K562 (cell line): ENCODE data around the gene CLCN4. TPM values are rescaled to one million over a fixed set of nuclear protein-coding genes. Genes with fewer than 3 reads are reported as not detected.

Source experiments
- ATAC-seq: fragments of 200-7000 bp; cut with Tn5 transposase; 3 replicates; pipeline ENCODE4 v1.9.1; 2020; ENCODE audit warnings: moderate library complexity
- BruUV-seq: library from RNA; stranded (reverse); fragments of 400-500 nt; replicated peaks from 2 replicates; lab custom pipeline; 2021; lab: Mats Ljungman, UMichigan
- CTCF ChIA-PET: fragments of 300-600 bp; formaldehyde crosslinking; extraction: SDS; loops from one replicate; lab custom pipeline; 2021; ENCODE audit warnings: low intra/inter-chr PET ratio; lab: Yijun Ruan, JAX
- POLR2A ChIA-PET: fragments of 300-600, 350-650 bp; sonication (Branson Sonifier 250); formaldehyde crosslinking; extraction: SDS; loops from one replicate; lab custom pipeline; 2021; ENCODE audit warnings: antibody characterized with exemption, inconsistent platforms; lab: Yijun Ruan, JAX
- DNase-seq, 4 experiments: peaks; one replicate each; pipeline versions ENCODE4 v3.0.0 to v3.0.0-alpha.2; 2011 to 2018; ENCODE audit warnings: low spot score in 3 of 4, mixed read lengths in 3 of 4; ENCODE audit errors: extremely low read depth in 1 of 4
- FAIRE-seq: peaks from 2 replicates; lab custom pipeline; 2011; peaks lifted over from hg19 to GRCh38; lab: Jason Lieb, UNC
- H2AFZ ChIP-seq: 2 replicates; pipeline ENCODE4 v1.6.0; 2011; ENCODE audit warnings: low read depth, low read length, control low read depth, inconsistent platforms
- H3K27ac ChIP-seq: fragments of 200-600 bp; 3 replicates; pipeline ENCODE4 v1.8.0; 2011; ENCODE audit warnings: low read depth, mild to moderate bottlenecking, control low read depth, inconsistent platforms, low read length, moderate library complexity, mixed read lengths; ENCODE audit errors: extremely low read depth
- H3K27me3 ChIP-seq, 2 experiments: fragments of 300-600 bp in 1 of 2; 2 replicates in 1 of 2; 3 replicates in 1 of 2; pipeline versions ENCODE4 v1.6.0 to v1.8.0; 2011; ENCODE audit warnings: inconsistent platforms in 2 of 2, low read length in 2 of 2, mild to moderate bottlenecking in 1 of 2, mixed read lengths in 1 of 2, moderate library complexity in 1 of 2; ENCODE audit not compliant: control insufficient read depth in 2 of 2, insufficient read depth in 2 of 2
- H3K36me3 ChIP-seq: fragments of 300-600 bp; 3 replicates; pipeline ENCODE4 v1.8.0; 2011; ENCODE audit warnings: mild to moderate bottlenecking, low read length, inconsistent platforms; ENCODE audit not compliant: control insufficient read depth, insufficient read depth
- H3K4me1 ChIP-seq, 2 experiments: fragments of 200-600 bp in 1 of 2; replicated peaks in 1 of 2; 2 replicates in 1 of 2; 3 replicates in 1 of 2; pipeline versions ENCODE4 v1.5.1 to v1.8.0; 2011; ENCODE audit warnings: inconsistent platforms in 2 of 2, low read length in 2 of 2, mild to moderate bottlenecking in 1 of 2, mixed read lengths in 1 of 2, moderate library complexity in 1 of 2; ENCODE audit not compliant: control insufficient read depth in 2 of 2, insufficient read depth in 2 of 2
- H3K4me2 ChIP-seq: 2 replicates; pipeline ENCODE4 v1.6.1; 2011; ENCODE audit warnings: low read length, control low read depth, inconsistent platforms, mixed read lengths; ENCODE audit not compliant: insufficient read depth
- H3K4me3 ChIP-seq: fragments of 200-600 bp; sonication (generic), shearing (Covaris generic); 2 replicates; pipeline ENCODE4 v1.5.1; 2016; ENCODE audit warnings: control low read depth, inconsistent platforms
- H3K79me2 ChIP-seq: fragments of 200-600 bp; 3 replicates; pipeline ENCODE4 v1.8.0; 2011; ENCODE audit warnings: low read length, inconsistent platforms; ENCODE audit not compliant: control insufficient read depth, insufficient read depth
- H3K9ac ChIP-seq, 2 experiments: 2 replicates each; pipeline versions ENCODE4 v1.6.0 to v1.6.1; 2011; ENCODE audit warnings: low read depth in 2 of 2, low read length in 2 of 2, control low read depth in 1 of 2, inconsistent platforms in 1 of 2, mild to moderate bottlenecking in 1 of 2, mixed read lengths in 1 of 2; ENCODE audit not compliant: insufficient read depth in 1 of 2
- H3K9me1 ChIP-seq: one replicate; pipeline ENCODE4 v1.6.0; 2011; ENCODE audit warnings: inconsistent platforms, mild to moderate bottlenecking, low read length, moderate library complexity; ENCODE audit not compliant: control insufficient read depth, insufficient read depth
- H3K9me3 ChIP-seq: replicated peaks from 2 replicates; pipeline ENCODE4 v1.5.1; 2011; ENCODE audit warnings: low read depth, low read length, inconsistent platforms; ENCODE audit not compliant: control insufficient read depth, insufficient read depth
- H4K20me1 ChIP-seq: replicated peaks from 2 replicates; pipeline ENCODE4 v1.6.1; 2011; ENCODE audit warnings: low read length, inconsistent platforms, mixed read lengths; ENCODE audit not compliant: control insufficient read depth, insufficient read depth
- ATF1 ChIP-seq, 2 experiments: fragments of 450-650 bp in 1 of 2; IDR thresholded peaks; 2 replicates each; pipeline ENCODE4 v1.6.1; 2016; ENCODE audit warnings: missing compliant biosample characterization in 1 of 2, missing genetic modification characterization in 1 of 2
- CBFA2T2 ChIP-seq: fragments of 450-650 bp; conservative IDR thresholded peaks from 2 replicates; pipeline ENCODE4 v1.6.1; 2017; ENCODE audit warnings: mild to moderate bottlenecking
- CREB3L1 ChIP-seq: fragments of 450-650 bp; IDR thresholded peaks from 2 replicates; pipeline ENCODE4 v1.6.1; 2014; ENCODE audit warnings: low read depth, mild to moderate bottlenecking, moderate library complexity, borderline replicate concordance
- CREBBP ChIP-seq: IDR thresholded peaks from one replicate; pipeline ENCODE4 v1.6.1; 2012; ENCODE audit warnings: low read depth, mild to moderate bottlenecking, control low read depth, inconsistent platforms, low read length
- CXXC5 ChIP-seq: fragments of 250-450 bp; sonication (Bioruptor Pico); IDR thresholded peaks from 2 replicates; pipeline ENCODE4 v1.8.0; 2022; ENCODE audit warnings: inconsistent platforms, mild to moderate bottlenecking, moderate library complexity
- EHMT2 ChIP-seq: fragments of 450-650 bp; IDR thresholded peaks from 2 replicates; pipeline ENCODE4 v1.6.1; 2018; ENCODE audit warnings: antibody characterized with exemption
- HCFC1 ChIP-seq: IDR thresholded peaks from 2 replicates; pipeline ENCODE4 v1.6.1; 2012; ENCODE audit warnings: low read depth, low read length, improper control_type of control experiment
- HDAC2 ChIP-seq: fragments of 450-650 bp; IDR thresholded peaks from 2 replicates; pipeline ENCODE4 v1.6.1; 2016; ENCODE audit warnings: mild to moderate bottlenecking
- HDAC3 ChIP-seq: fragments of 450-650 bp; IDR thresholded peaks from 2 replicates; pipeline ENCODE4 v1.6.1; 2018; ENCODE audit warnings: borderline replicate concordance, mild to moderate bottlenecking, moderate library complexity; ENCODE audit not compliant: partially characterized antibody
- MXI1 ChIP-seq: IDR thresholded peaks from 2 replicates; pipeline ENCODE4 v1.6.1; 2011; ENCODE audit warnings: low read depth, mild to moderate bottlenecking, improper control_type of control experiment, low read length
- POLR2A ChIP-seq: fragments of 450-650 bp; conservative IDR thresholded peaks from 2 replicates; pipeline ENCODE4 v1.6.1; 2016
- SOX6 ChIP-seq: fragments of 450-650 bp; IDR thresholded peaks from 2 replicates; pipeline ENCODE4 v1.6.1; 2014; ENCODE audit warnings: mild to moderate bottlenecking
- SRSF3 ChIP-seq: fragments of 200-400 bp; formaldehyde crosslinking; IDR thresholded peaks from 2 replicates; pipeline ENCODE4 v1.6.1; 2016; ENCODE audit warnings: mild to moderate bottlenecking, low read length, moderate library complexity; ENCODE audit not compliant: insufficient read depth
- STAG1 ChIP-seq: sonication (generic); formaldehyde crosslinking; IDR thresholded peaks from 2 replicates; pipeline ENCODE4 v1.5.0; 2020; ENCODE audit warnings: missing genetic modification reagents, borderline replicate concordance
- TAF7 ChIP-seq: fragments of 450-650 bp; IDR thresholded peaks from 2 replicates; pipeline ENCODE4 v1.6.1; 2016; ENCODE audit warnings: missing genetic modification characterization, missing compliant biosample characterization
- TFAM ChIP-seq: fragments of 250-450 bp; sonication (Bioruptor Pico); conservative IDR thresholded peaks from 2 replicates; pipeline ENCODE4 v1.5.0; 2021; ENCODE audit warnings: mild to moderate bottlenecking, moderate library complexity
- ZKSCAN1 ChIP-seq: fragments of 150-350 bp; IDR thresholded peaks from 2 replicates; pipeline ENCODE4 v1.6.1; 2016; ENCODE audit warnings: low read depth, low read length
- ZNF354B ChIP-seq: fragments of 250-450 bp; sonication (Bioruptor Pico); IDR thresholded peaks from 2 replicates; pipeline ENCODE4 v1.4.0; 2020
- ZNF766 ChIP-seq: fragments of 200-800 bp; sonication (Bioruptor generic); conservative IDR thresholded peaks from 2 replicates; pipeline ENCODE4 v1.6.1; 2016; ENCODE audit warnings: missing genetic modification characterization, missing compliant biosample characterization
- ZSCAN32 ChIP-seq: fragments of 450-650 bp; formaldehyde crosslinking; IDR thresholded peaks from 2 replicates; pipeline ENCODE4 v1.4.0; 2020; ENCODE audit warnings: mild to moderate bottlenecking, moderate library complexity
- WGBS: fragments of 100-300 bp; shearing (Covaris generic); methylation state at CpG from one replicate; pipeline ENCODE4 v1.1.6; 2016; ENCODE audit warnings: low coverage, mixed read lengths; ENCODE audit not compliant: insufficient coverage; ENCODE audit errors: missing lambda C conversion rate; 5-methylcytosine and 5-hydroxymethylcytosine counted together
- in situ Hi-C: fragments of 300-500 bp; cut with MboI; formaldehyde crosslinking; loops from 4 replicates; pipeline ENCODE4 v1.15.0; 2018; ENCODE audit warnings: inconsistent platforms, mixed read lengths
- intact Hi-C: fragments of 100-400 bp; cut with micrococcal nuclease; formaldehyde crosslinking; loops from 2 replicates; pipeline ENCODE4 v1.14.2; 2022
- polyA plus RNA-seq, 8 experiments: library from polyadenylated mRNA; depleted of rRNA in 4 of 8; stranded (reverse) in 5 of 8; unstranded in 3 of 8; fragments of >200 nt; fragmentation: Nextera tagmentation in 2 of 8; fragmentation: Illumina TruSeq in 1 of 8; extraction: Ambion mirVana in 2 of 8; extraction: Trizol in 1 of 8; gene quantifications; 2 replicates each; pipeline versions ENCODE4 v1.2.1 to v1.2.3, GENCODE V29; 2011 to 2014; ENCODE audit warnings: inconsistent platforms in 1 of 8, missing spikeins in 1 of 8
- total RNA-seq, 7 experiments: library from RNA; depleted of rRNA in 6 of 7; stranded (reverse); fragments of >200 nt in 6 of 7; fragmentation: Illumina TruSeq in 2 of 7; extraction: Trizol in 2 of 7; gene quantifications; 2 replicates each; pipeline versions ENCODE4 v1.2.1 to v1.2.3, GENCODE V29; 2011 to 2021; ENCODE audit warnings: low replicate concordance in 1 of 7
- TF ChIP-seq, protein P1 (sequence below): sonication (generic); formaldehyde crosslinking; IDR thresholded peaks from 2 replicates; pipeline ENCODE4 v1.5.0; 2020; ENCODE audit warnings: missing genetic modification reagents
- TF ChIP-seq, protein P2 (sequence below), 2 experiments: fragments of 450-650 bp; conservative IDR thresholded peaks; 2 replicates each; pipeline ENCODE4 v1.6.1; 2017; ENCODE audit warnings: mild to moderate bottlenecking in 2 of 2, moderate library complexity in 2 of 2

CLCN4 gene
- total and polyA plus RNA-seq, 9 of the 15 experiments (the other 6 are each of a cell fraction or from before 2014, with no cell fraction given), result 0.03 to 0.24 (median 0.10) TPM; not detected in 1

- Histone ChIP-seq H3K27ac (peak overlapping the region; percentile 59), H3K4me3 (no peak overlapping the region), H3K27me3 (no peaks in the 10 kb centered on the region), H2AFZ (peak overlapping the region; percentile 20; the same call in 1 of the 2 replicates), H3K36me3 (no peaks in the 10 kb centered on the region), H4K20me1 (no peaks in the 10 kb centered on the region), H3K4me1 (peaks cover 13 to 21% of the 10 kb centered on the region in 2 experiments; a peak in 4 of 5 replicates), H3K9ac (no peak overlapping the region), H3K9me1 (no peaks in the 10 kb centered on the region), H3K4me2 (peak overlapping the region; percentile 49; the same call in 1 of the 2 replicates), H3K79me2 (no peaks in the 10 kb centered on the region), H3K9me3 (no peaks in the 10 kb centered on the region)
- peak; percentile 86 for ATAC-seq
- in situ Hi-C loops (no loop called here), intact Hi-C loops (loop anchor here (2.0 kb wide), 1 partner anchor 20 kb away; no protein-coding TSS in a partner anchor)
- peak; percentile 85 for FAIRE-seq
- BruUV-seq, result no TSS peak
- DNase-seq, result peak; percentile 42 to 72 (median 57)
- 4% methylated on average over 5 of the region's 7 CpGs for WGBS
- CTCF ChIA-PET, result no interaction called here
- POLR2A ChIA-PET, result interaction anchor here (0.5 to 0.7 kb wide), 2 partner anchors 8 to 23 kb away, joined by 3 to 4 read pairs; no protein-coding TSS in a partner anchor
- no peak for TF ChIP-seq ATF1 (CRISPR knock-in tag; IDR thresholded peaks at IDR 0.05)
- TF ChIP-seq ATF1 (tag; IDR thresholded peaks at IDR 0.05), result peak; percentile 32; the same call in 1 of the 2 replicates
- TF ChIP-seq HDAC3, result peak; percentile 64
- TF ChIP-seq EHMT2, result no peak
- no peak for TF ChIP-seq ZSCAN32 (CRISPR knock-in tag)
- TF ChIP-seq ZNF766 (CRISPR knock-in tag), result 0 out of 2 replicates have a peak, but pooled peaks have one; percentile 38
- TF ChIP-seq SOX6, result peak; percentile 95
- TF ChIP-seq TAF7, result no peak
- no peak for TF ChIP-seq STAG1 (CRISPR knock-in tag)
- TF ChIP-seq SRSF3, result no peak
- TF ChIP-seq CBFA2T2, result peak; percentile 91
- TF ChIP-seq CXXC5 (CRISPR knock-in tag), result peak; percentile 99
- no peak for TF ChIP-seq CREBBP
- no peak for TF ChIP-seq POLR2A
- no peak for TF ChIP-seq ZNF354B (CRISPR knock-in tag)
- no peak for TF ChIP-seq ZKSCAN1
- peak; percentile 26; the same call in 1 of the 2 replicates for TF ChIP-seq MXI1
- no peak for TF ChIP-seq TFAM (CRISPR knock-in tag)
- TF ChIP-seq HCFC1, result no peak
- TF ChIP-seq, protein P1, sequence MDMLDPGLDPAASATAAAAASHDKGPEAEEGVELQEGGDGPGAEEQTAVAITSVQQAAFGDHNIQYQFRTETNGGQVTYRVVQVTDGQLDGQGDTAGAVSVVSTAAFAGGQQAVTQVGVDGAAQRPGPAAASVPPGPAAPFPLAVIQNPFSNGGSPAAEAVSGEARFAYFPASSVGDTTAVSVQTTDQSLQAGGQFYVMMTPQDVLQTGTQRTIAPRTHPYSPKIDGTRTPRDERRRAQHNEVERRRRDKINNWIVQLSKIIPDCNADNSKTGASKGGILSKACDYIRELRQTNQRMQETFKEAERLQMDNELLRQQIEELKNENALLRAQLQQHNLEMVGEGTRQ (CRISPR knock-in tag), result peak; percentile 60
- TF ChIP-seq HDAC2, result 0 out of 2 replicates have a peak, but pooled peaks have one; percentile 35
- TF ChIP-seq CREB3L1, result no peak
- TF ChIP-seq, protein P2, sequence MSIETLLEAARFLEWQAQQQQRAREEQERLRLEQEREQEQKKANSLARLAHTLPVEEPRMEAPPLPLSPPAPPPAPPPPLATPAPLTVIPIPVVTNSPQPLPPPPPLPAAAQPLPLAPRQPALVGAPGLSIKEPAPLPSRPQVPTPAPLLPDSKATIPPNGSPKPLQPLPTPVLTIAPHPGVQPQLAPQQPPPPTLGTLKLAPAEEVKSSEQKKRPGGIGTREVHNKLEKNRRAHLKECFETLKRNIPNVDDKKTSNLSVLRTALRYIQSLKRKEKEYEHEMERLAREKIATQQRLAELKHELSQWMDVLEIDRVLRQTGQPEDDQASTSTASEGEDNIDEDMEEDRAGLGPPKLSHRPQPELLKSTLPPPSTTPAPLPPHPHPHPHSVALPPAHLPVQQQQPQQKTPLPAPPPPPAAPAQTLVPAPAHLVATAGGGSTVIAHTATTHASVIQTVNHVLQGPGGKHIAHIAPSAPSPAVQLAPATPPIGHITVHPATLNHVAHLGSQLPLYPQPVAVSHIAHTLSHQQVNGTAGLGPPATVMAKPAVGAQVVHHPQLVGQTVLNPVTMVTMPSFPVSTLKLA (conservative IDR thresholded peaks at IDR 0.05), result 0 out of 4 replicates have a peak, but pooled peaks of 1 of the 2 experiments have one; percentile 29
Measured at GRCh38 chrX:10159145-10159468, 2.3 kb downstream of the CLCN4 start.
